NCI-H2227 treated with DMSO at 0.1 percent for 48 hours (cell line): Measurements from ENCODE around the gene PTPRT.

ENCODE experiments used
- DNase-seq: peaks from one replicate; lab custom pipeline; 2025; lab: John Stamatoyannopoulos, UW

PTPRT gene

DNA sequence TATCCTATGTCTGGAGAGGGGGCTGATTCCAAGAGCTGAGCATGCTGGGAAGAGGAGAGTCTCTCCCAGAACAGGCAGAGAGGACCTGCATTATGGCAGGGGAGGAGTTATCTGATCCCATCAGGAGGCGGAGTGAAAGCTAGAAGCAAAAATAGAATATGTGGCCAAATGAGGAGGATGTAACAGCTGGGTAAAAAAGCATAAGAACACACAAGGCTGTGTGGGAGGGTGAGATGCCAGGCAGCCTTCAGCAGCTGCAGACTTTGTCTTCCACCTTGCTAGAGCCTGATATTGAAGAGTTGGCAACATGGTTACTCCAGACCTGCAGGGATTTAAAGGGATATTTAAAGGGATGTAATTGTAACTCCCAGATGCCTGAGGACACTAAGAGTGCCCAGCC is 167.1 kb downstream of the PTPRT start:
- DNase-seq = no peak

DNA sequence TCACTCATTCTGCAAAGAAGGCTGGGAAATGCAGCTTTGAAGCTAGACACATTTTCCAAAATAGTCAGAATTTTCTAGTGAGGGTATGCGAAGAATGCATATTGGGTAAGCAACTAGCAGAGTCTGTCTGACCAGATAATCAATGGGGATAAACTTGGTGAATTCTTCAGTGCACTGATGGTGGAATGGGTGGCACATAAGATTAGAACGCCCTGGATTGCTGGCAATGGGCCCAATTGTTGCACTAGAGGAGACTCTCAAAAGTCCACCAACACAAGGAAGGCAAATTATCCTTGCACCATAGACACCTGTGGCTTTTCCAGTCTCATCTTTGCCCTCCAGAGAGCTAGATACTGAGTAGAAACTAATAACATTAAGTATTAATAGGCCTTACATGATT is 167.6 kb downstream of the PTPRT start:
- no peak for DNase-seq

DNA sequence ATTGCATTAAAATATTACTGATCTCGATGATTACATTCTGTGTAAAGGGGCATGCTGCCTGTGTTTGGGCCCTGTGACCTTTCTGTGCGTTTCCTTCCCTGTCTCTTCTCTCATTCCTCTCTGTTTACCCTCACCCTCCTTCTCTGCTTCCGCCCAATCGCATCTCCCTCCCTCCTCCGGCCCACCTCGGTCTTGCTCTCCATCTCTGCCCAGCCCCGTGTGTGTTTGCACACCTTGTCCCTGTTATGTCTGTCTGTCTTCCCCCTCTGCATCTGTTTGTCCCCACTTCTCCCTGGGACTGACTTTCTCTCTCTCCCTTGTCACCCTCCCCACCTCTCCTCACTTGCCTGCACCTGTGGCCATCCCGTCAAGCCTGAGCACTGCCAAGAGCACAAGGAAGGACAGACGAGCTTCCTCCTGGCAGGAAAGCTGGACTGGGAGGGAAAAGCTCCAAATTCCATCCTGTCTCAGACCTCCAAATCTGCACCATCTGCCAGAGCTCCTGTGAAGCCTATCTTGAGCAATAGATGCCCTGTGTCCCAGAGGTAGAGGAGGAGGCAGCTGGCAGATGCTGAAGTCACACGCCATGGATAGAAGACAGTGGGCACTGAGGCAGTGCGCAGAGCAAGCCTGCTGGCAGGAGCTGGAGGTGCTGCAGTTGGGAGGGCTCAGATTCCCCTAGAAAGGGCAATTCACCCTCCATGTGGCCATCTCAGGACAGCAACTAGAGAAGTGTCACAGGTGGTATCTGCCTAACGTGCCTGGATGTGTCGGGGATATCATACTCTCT is 172.3 kb downstream of the PTPRT start:
- no peak for DNase-seq

DNA sequence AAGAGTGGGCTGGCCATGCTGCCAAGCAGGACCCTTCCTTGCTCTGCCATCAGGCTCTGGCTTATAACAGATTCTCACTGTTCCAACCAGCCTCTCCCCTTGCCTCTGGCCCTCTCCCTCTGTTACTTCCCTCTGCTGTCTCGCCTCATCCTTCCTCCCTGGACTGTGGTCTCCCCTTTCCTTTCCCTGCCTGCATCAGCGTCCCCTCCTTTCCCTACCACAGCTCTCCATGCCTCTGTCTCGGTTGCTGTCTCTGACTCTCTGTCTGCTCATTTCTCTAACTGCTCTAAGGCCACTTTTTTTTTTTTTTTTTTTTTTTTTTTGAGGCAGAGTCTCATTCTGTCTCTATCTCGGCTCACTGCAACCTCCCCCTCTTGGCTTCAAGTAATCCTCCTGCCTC is 173.4 kb downstream of the PTPRT start:
- DNase-seq = no peak

DNA sequence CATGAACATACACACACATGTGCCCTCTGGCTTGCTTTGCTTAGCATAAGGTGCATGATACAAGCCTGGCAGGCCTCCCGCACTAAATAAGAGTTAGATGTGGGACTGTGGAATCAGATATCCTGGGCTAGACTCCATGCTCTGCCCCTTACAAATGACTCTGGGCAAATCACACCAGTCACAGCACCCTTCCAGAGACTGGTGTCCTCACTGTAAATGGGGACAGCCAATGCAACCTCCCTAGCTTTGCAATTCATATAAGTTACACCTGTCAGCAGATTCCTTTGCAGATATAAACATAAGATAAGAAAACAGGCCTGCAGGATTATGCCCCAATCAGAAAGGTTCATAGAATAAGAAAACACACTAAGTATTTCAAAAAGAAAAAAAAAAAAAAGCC is 174.1 kb downstream of the PTPRT start:
- DNase-seq = no peak

DNA sequence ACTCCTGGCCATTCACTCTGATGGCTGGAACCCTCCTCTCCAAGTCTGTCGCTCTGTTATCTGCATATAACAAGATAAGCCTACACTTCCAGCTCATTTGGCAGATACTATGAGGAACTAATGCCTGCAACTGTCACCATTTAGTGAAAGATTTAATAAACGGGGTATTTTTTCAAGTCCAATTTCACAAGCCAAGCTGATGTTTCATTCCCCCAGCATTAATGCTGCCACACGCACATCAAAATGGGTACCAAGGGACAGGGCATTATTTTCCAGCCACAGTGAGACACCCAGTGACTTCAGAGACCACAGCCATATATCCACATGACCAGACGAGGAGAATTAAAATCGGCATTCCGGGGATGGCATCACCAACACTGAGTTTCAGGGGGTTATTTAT is 175.5 kb downstream of the PTPRT start:
- no peak for DNase-seq

DNA sequence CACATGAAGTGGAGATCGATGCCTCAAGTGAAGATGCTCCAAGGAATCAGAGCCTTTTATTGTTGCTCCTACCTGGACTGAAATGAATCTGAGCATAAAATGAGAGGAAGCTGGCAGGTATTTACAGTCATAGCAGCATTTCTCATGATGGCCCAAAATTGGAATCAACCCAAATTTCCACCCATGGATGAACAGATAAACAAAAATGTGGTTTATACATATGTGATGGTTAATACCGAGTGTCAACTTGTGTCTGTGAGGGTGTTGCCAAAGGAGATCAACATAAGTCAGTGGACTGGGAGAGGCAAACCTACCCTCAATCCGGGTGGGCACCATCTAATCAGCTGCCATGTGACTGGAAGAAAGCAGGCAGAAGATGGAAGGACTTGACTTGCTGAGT is 178.2 kb downstream of the PTPRT start:
- DNase-seq = no peak

DNA sequence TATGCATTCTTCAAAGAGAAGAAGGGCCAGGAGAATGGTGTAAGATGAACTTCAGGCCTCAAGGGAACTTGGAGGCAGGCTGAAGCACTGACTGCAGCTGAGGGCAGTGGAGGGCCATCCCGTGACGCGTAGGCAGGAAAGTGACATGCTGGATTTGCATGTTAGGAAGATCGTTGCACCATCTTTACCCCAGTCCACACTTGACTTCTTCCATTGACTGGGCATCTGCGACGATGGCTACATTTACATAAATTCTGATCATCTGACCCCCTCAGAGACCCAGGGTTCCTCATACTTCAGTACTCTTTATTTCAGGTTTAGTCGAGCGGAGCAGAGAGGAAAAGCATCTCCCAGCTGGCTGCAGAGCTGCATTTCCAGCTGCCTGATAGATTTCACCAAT is 180.2 kb downstream of the PTPRT start:
- no peak for DNase-seq

DNA sequence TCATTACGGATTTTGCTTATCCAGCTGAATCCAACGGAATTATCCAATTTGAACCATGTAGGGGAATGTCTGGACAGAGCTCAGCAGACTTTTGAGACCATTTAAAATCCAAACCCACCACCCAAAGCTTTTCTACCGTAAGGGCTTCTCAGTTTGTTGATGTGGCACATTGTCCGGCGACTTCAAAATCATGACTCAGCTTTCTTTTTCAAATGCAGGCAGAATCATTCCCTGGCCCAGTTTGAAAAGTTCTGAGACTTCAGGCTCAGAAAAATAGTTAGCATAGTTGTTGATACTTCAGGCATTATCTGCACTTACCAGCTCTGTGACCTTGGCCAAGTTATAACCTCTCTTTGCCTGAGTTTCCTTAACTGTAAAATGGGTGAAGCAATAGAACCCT is 182.2 kb downstream of the PTPRT start:
- no peak for DNase-seq

DNA sequence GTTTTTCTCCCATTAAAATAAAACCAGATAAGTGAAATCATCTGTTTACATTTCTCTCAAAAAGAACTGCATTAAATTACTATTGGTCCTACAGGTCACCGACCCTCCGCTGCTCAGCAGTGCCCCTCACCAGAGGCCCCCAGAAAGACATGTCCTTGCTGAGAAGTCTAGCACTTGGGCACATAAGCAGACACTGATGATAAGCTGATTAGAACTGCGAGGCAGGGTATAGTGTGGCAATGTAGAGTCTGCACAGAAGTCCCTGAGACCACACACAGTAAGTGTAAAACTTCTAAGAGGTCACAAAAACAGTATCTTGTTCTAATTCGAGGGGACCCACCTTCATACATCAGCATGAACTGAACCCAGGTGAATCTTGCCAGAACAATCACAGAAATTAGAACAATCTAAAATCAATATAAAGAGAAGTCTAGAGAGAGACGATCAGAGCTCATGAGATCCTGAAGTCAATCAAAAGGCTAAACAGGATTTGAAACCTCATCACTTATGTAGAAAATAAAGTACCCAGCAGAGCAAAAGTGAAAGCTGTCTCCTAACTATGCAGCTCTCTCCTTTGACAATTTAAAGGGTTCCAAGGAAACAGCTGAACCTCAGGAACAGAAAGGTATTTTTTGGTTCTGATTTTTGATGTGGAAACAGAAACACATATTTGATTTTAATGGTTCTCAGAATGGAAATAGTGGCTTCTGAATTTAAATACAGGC is 182.9 kb downstream of the PTPRT start:
- no peak for DNase-seq

DNA sequence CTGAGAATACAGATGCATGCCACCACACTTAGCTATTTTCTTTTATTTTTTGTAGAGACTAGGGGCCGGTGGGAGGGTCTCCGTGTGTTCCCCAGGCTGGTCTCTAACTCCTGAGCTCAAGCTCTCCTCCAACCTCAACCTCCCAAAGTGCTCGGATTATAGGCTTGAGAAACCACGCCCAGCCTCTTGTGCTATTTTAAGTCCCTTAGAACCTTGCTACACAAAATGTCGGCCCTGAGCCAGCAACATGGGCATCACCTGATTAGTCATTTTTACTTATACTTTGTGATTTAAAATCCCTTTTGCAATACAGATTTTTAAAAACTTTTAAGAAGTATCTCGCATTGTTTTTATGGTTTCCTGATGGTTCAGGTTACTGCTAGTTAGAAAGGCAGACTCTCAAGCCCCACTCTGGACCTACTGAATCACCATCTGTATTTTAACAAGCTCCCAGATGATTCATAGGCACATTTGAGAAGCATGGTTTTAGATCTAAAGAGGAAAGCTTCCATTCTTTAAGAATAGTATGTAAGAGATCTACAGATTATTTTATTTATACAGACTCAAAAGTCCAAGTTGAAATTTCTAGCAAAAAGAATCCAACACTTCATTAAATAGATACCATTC is 186.3 kb downstream of the PTPRT start:
- DNase-seq = no peak

DNA sequence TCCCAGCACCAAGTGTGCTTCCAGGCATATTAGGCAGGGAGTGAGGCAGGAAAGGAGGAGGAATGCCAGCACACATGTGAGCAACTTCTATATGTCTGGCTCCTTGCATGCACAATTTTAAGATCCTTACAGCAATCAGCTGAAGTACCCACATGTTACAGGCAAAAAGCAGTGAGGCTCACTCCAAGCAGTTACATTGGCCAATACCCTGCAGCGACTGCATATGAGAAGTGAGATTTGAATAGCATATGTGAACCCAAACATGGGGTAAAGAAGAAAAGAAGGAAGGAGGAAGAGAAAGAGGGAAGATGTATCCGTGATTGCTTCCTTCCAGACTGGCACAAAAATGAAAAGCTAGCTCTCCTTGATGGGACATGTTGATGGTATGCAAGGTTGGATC is 193.6 kb downstream of the PTPRT start:
- DNase-seq = no peak

DNA sequence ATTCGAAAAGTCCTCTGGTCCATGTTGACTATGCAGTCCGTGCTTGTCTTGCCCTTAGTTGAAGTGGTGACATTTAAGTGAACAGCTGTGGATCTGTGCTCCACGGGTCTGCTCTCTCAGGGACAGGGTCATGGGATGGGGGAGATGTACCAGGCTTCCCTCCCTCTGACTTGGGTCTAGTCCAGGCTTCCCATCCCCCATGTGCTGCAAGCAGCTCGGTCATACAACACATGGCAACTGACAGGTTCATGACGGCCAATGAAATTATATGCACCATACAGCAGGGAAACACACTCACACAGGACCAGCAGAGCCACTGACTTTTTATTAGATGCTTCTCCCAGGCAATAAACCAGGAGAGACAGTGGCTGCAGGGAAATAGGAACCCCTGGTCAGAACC is 201.4 kb downstream of the PTPRT start:
- no peak for DNase-seq

DNA sequence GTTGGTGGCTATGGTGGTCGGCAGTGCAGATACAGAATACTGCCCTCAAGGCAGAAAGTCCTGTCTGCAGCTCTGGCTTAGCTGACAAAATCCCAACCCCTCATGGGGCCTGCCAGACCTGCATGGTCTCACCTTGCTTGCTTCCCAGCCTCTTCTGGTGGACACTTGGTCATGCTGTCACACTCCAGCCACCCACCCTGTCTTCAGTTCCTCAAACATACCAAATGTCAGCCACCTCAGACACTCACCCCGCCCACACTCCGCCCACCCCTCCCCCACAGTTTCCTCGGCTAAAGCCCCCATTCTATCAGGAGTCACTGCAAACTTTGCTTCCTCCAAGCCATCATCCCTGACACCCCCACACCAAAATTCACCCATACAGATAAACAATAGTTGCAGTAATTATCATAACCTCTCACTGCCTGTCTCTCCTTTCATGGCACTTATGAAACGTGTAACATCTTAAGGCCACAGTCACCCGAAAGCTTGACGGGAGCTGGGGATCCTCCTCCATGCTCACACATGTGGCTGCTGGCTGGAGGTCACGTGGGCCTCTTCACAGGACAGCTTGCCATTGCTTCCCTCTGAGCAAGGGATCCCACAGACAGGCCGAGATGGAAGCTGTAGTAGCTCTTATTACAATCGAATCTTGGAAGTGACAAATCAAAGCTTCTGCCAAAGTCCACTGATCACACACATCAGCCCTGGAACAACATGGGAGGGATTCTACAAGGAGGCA is 202.2 kb downstream of the PTPRT start:
- DNase-seq = no peak

DNA sequence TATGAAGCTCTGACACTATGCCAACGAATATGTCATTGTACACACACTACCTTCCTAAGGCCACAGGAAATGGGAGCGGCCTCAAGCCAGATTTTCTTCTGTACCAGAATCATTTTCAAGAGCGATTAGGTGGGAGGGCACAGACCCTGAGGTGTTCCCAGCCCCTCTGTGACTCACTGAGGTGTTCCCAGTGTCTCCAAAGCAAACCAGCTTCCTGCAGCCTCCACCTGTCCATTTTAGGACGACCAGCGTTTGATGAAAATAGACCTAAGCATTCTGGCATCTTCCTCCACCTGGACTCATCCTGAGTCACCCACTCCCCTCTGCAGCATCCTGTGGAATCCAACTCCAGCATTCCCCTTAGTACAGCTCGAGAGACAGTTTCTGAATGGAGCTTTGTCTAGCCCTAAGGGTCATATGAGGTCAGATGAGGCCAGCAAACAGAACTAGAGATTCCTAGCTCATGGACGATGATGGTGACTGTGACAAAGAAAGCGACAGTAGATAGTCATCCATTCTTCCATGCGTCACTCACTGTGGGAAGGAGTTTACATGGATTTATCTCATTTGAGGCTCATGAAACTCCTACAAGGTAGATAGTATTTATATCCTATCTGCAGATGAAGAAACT is 203.4 kb downstream of the PTPRT start:
- DNase-seq = no peak

DNA sequence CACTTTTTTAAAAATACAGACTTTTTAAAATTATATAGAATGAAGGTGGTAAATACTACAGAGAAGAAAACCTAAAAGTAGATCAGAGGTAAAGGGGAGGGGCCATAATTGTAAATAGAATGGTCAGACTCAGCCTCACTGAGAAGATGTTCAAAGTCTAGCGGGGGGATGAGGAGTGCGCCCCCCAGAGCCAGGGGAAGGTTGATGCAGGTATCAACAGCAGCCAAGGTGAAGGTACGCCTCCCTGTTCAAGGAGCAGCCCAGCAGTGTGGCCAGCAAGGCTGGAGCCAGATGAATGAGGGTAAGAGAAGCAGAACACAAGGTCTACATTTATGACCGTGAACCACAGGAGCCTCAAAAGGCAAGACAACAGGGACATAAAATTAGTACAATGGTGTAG is 204.1 kb downstream of the PTPRT start:
- no peak for DNase-seq

DNA sequence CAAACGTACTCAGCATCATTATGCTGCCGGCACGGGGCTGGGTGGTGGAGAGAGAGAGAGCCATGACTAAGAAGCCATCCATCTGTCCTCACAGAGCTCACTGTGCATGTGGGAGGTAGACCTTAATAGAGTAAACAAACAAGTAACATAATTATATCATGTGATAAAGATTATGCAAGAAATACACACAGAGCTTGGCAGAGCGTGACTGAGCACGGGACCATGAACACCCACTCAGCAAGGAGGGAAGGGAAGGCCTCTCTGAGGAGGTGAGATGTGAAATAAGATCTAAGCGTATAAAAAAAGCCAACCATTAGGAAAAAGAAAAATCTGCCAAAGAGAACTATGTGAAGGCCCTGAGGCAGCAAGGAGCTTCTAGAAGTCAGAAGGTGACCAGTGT is 207.5 kb downstream of the PTPRT start:
- DNase-seq = no peak

DNA sequence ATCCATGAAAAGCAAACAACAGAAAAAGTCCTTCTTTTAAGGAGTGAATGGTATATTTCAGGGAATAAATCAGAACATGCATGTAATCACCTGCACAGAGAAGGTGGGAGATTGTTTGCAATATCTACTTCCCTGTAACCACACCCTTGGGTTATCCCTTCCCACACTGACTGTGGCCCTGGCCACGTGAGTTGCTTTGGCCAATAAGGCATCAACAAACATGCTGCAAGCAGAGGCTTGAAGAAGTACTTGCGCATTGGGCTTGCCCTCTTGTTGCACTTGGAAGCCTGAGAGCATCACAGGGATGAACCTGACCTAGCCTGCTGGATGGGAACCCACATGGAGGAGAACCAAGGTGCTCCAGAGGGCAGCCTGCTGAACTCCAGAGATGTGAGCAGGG is 208.5 kb downstream of the PTPRT start:
- no peak for DNase-seq

DNA sequence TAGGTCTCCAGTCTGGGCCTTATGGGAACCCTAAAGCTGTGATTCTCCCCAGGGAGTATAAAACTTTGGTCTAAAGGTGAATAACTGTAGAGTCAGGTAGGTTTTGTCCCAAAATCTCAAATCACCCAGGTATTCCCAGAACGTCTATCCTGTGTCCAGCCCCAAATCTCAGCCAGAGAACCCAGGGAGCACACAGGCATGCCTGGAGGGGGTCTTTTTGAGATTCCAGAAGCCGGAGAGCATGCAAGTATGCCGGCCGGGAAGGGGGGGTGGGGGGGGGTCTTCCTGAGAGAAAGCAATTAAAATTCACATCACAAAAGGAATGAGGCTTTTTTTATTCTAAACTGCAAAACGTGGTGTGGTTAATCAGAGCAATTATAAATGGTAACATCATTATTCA is 210.0 kb downstream of the PTPRT start:
- DNase-seq = no peak

DNA sequence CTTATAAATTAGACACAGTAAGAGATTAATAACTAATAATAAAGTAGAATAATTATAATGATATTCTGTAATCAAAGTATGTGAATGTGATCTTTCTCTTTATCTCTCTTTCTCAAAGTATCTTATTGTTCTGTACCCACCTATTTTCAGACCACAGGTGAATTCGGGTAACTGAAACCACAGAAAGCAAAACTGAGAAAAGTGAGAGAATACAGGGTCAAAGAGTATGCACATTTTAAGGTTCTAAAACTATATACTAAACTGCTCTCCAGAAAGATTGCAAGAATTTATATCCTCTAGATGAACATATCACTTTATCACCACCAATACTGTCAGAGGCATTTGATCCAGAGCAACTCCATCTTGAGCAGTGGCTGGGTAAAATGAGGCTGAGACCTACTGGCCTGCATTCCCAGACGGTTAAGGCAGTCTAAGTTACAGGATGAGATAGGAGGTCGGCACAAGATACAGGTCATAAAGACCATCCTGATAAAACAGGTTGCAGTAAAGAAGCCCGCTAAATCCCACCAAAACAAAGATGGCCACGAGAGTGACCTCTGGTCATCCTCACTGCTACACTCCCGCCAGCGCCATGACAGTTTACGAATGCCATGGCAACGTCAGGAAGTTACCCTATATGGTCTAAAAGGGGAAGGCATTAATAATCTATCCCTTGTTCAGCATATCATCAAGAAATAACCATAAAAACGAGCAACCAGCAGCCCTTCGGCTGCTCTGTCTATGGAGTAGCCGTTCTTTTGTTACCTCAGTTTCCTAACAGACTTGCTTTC is 211.3 kb downstream of the PTPRT start:
- DNase-seq = no peak

DNA sequence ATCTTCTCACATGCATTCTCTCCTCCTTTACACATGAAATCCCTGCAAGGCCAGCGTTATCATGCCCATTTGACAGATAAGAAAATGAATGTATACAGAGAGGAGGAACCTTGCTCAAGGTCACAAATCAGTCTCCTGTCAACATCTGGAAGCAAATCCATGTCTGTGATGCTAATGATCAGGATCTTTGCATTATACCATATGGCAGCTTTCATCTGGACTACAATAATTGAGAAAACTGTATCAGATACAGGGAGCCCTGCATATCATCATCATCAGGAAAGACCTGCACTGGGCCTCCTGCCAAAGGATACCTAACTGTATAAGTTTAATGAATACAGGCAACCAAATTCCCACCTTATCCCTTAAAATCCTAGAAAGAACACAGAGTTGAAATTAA is 213.7 kb downstream of the PTPRT start:
- no peak for DNase-seq
